GM18499 (cell line): ENCODE data around the gene HOXC5.
"Not testable (repeated sequence)": the region's sequence is repeated elsewhere in the genome, so short reads cannot be mapped to it uniquely, and the experiment has no call there.

Experiments used
- ATAC-seq: cut with Tn5 transposase; IDR thresholded peaks from one replicate; pipeline ENCODE4 v1.9.1; 2021; ENCODE audit warnings: moderate number of reproducible peaks; ENCODE audit not compliant: insufficient read depth, unreplicated experiment

Gene HOXC5

GRCh38 chr12:54032086-54032619, 697 bp upstream of the HOXC5 start:
- ATAC-seq: no peak

- no peak for ATAC-seq
Observed at GRCh38 chr12:54033106-54033979, 493 bp downstream of the HOXC5 start.

- no peak for ATAC-seq
Observed at GRCh38 chr12:54033980-54034784, 1.3 kb downstream of the HOXC5 start.

- no peak for ATAC-seq
Observed at GRCh38 chr12:54034785-54035310, 2.0 kb downstream of the HOXC5 start.

GRCh38 chr12:54035568-54036264, 2.9 kb downstream of the HOXC5 start:
- ATAC-seq: no peak

GRCh38 chr12:54036620-54037359, 3.9 kb downstream of the HOXC5 start:
- ATAC-seq: no peak

GRCh38 chr12:54037360-54038283, 4.8 kb downstream of the HOXC5 start:
- no peak for ATAC-seq

- ATAC-seq: no peak
Observed at GRCh38 chr12:54038284-54038870, 5.5 kb downstream of the HOXC5 start.

GRCh38 chr12:54038871-54039414, 6.1 kb downstream of the HOXC5 start:
- no peak for ATAC-seq

- no peak for ATAC-seq
Observed at GRCh38 chr12:54039417-54040147, 6.7 kb downstream of the HOXC5 start.

GRCh38 chr12:54040148-54040494, 7.3 kb downstream of the HOXC5 start:
- no peak for ATAC-seq

GRCh38 chr12:54040648-54041047, 7.8 kb downstream of the HOXC5 start:
- no peak for ATAC-seq

GRCh38 chr12:54041097-54041690, 8.3 kb downstream of the HOXC5 start:
- ATAC-seq: no peak

GRCh38 chr12:54042033-54042432, 9.2 kb downstream of the HOXC5 start:
- not testable (repeated sequence) for ATAC-seq

GRCh38 chr12:54042970-54043853, 10.4 kb downstream of the HOXC5 start:
- no peak for ATAC-seq
